ENCODE measurements around the gene ZMYND19.
"Not testable (repeated sequence)": the region's sequence is repeated elsewhere in the genome, so short reads cannot be mapped to it uniquely, and the experiment has no call there.

ZMYND19 gene

DNA sequence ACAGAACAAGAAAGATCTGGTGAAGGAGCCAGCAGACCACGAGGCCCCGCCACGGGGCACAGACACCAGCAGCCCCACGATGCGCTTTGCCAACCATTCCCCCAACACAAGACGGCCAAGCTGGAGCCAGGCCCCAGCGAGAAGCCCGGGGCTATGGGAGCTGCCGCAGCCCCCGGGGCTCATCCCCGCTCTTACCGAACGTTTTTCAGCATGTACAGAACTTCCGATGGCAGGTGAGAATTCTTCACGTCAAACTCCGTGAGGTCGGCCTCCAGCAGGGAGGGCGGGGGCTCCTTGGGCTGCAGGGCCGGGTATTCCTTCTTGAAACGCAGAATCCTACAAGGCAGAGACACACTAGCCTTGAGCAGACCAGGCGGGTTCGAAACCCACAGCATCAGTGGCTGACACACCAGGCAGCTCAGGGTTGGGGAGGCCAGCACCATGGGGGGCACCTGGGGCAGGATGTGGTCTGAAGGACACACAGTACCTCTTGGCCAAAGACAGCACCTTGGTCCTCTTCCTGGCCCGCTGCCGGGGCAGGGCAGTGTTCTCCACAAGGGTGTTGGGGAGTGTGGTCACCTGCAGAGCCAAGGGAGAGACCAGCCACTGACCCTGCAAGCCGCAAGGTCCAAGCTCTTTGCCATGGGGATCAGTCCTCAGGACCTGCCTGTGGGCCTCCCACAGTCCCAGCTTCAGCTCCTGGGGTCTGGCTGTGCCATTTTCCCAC is 46.9 kb downstream of the ZMYND19 start:
- H3K4me1 ChIP-seq = no peaks in the 10 kb centered on the region
- H3K4me3 ChIP-seq (ENCODE audit: low read depth, low read length) = no peak overlapping the region
- H3K36me3 ChIP-seq (ENCODE audit: control insufficient read depth, insufficient read depth, low read length) = no peaks in the 10 kb centered on the region
- H3K27me3 ChIP-seq (ENCODE audit: control insufficient read depth, insufficient read depth, low read length) = no peaks in the 10 kb centered on the region
- H3K27ac ChIP-seq = no peak overlapping the region
- no peak overlapping the region for H3K9ac ChIP-seq
- no peak overlapping the region for H3K4me2 ChIP-seq (ENCODE audit: low read length)
- no peaks in the 10 kb centered on the region for H3K9me3 ChIP-seq (ENCODE audit: control insufficient read depth, low read length)
- TF ChIP-seq, protein P1, sequence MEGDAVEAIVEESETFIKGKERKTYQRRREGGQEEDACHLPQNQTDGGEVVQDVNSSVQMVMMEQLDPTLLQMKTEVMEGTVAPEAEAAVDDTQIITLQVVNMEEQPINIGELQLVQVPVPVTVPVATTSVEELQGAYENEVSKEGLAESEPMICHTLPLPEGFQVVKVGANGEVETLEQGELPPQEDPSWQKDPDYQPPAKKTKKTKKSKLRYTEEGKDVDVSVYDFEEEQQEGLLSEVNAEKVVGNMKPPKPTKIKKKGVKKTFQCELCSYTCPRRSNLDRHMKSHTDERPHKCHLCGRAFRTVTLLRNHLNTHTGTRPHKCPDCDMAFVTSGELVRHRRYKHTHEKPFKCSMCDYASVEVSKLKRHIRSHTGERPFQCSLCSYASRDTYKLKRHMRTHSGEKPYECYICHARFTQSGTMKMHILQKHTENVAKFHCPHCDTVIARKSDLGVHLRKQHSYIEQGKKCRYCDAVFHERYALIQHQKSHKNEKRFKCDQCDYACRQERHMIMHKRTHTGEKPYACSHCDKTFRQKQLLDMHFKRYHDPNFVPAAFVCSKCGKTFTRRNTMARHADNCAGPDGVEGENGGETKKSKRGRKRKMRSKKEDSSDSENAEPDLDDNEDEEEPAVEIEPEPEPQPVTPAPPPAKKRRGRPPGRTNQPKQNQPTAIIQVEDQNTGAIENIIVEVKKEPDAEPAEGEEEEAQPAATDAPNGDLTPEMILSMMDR (IDR thresholded peaks at IDR 0.05) = no peak
- H2AFZ ChIP-seq = no peak overlapping the region
- H3K79me2 ChIP-seq = no peaks in the 10 kb centered on the region

DNA sequence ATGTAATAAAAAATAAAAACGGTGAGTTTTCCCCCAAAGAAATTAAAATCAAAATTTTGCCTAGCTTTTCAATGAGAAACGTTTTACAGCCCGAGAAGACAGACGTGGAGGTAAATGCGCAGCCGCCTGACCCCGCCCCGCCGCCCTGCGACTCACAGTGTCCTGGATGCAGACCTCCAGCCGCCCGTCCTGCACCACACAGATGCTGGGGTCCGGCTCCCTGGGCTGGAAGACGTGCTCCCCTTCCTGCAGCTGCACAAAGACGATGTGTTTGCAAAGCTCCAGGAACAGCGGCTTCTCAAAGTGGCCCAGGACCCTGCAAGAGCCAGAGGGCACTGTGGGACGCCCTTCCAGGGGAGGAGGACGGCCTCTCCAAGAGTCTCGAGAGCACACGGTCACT is 47.8 kb downstream of the ZMYND19 start:
- TF ChIP-seq, protein P1 (IDR thresholded peaks at IDR 0.05) = no peak
- Histone ChIP-seq H3K27me3 (ENCODE audit: control insufficient read depth, insufficient read depth, low read length) (no peaks in the 10 kb centered on the region), H3K4me2 (ENCODE audit: low read length) (no peak overlapping the region), H3K79me2 (no peaks in the 10 kb centered on the region), H3K36me3 (ENCODE audit: control insufficient read depth, insufficient read depth, low read length) (no peaks in the 10 kb centered on the region), H3K4me1 (no peaks in the 10 kb centered on the region), H2AFZ (no peak overlapping the region), H3K4me3 (ENCODE audit: low read depth, low read length) (no peak overlapping the region), H3K27ac (no peak overlapping the region), H3K9me3 (ENCODE audit: control insufficient read depth, low read length) (no peaks in the 10 kb centered on the region), H3K9ac (no peak overlapping the region)

DNA sequence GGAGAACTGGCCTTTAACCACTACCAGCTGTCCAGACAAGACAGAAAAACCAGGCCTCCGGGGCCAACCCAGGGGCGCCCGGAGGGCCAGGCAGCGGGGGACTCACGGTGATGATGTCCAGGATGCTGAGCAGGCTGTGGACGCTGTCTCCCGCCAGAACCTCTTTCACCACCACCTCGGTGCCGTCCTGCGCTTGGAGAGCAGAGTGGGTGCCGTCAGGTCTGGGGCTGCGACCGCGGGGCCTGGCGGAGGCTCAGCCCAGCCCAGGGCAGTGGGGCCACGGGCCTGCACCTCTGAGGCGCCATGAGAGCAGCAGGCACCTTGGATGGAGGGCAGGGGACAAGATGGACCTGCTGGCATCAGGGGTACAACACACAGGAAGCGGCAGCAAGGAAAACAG is 49.8 kb downstream of the ZMYND19 start:
- H3K4me1 ChIP-seq = no peaks in the 10 kb centered on the region
- no peak overlapping the region for H3K9ac ChIP-seq
- TF ChIP-seq, protein P1 (IDR thresholded peaks at IDR 0.05) = no peak
- no peaks in the 10 kb centered on the region for H3K27me3 ChIP-seq (ENCODE audit: control insufficient read depth, insufficient read depth, low read length)
- H2AFZ ChIP-seq = no peak overlapping the region
- no peak overlapping the region for H3K4me2 ChIP-seq (ENCODE audit: low read length)
- no peaks in the 10 kb centered on the region for H3K36me3 ChIP-seq (ENCODE audit: control insufficient read depth, insufficient read depth, low read length)
- no peak overlapping the region for H3K27ac ChIP-seq
- H3K79me2 ChIP-seq = no peaks in the 10 kb centered on the region
- no peaks in the 10 kb centered on the region for H3K9me3 ChIP-seq (ENCODE audit: control insufficient read depth, low read length)
- H3K4me3 ChIP-seq (ENCODE audit: low read depth, low read length) = no peak overlapping the region

DNA sequence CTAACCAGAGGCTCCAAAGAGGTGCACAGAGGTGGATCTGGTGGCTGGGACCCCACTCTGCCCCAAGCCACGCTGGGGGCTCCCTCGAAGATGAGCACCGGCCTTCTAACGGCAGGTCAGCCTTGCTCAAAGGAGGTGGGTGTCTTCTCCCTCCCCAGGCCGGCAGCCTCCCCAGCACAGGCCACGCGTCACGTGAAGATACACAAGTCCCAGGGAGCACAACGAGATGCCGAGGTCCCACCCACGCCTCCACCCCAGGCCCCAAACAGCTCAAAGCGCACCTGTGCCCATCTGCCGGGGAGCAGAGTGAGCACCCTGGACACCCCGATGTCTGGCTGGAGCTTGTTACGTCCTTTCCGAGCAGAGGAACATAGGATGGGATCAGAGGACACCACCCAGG is 52.3 kb downstream of the ZMYND19 start:
- TF ChIP-seq, protein P1 (IDR thresholded peaks at IDR 0.05) = no peak
- Histone ChIP-seq H3K36me3 (ENCODE audit: control insufficient read depth, insufficient read depth, low read length) (no peaks in the 10 kb centered on the region), H3K4me3 (ENCODE audit: low read depth, low read length) (no peak overlapping the region), H3K27ac (no peak overlapping the region), H3K4me1 (no peaks in the 10 kb centered on the region), H3K9me3 (ENCODE audit: control insufficient read depth, low read length) (no peaks in the 10 kb centered on the region), H2AFZ (no peak overlapping the region), H3K27me3 (ENCODE audit: control insufficient read depth, insufficient read depth, low read length) (no peaks in the 10 kb centered on the region), H3K4me2 (ENCODE audit: low read length) (no peak overlapping the region), H3K9ac (no peak overlapping the region), H3K79me2 (no peaks in the 10 kb centered on the region)

DNA sequence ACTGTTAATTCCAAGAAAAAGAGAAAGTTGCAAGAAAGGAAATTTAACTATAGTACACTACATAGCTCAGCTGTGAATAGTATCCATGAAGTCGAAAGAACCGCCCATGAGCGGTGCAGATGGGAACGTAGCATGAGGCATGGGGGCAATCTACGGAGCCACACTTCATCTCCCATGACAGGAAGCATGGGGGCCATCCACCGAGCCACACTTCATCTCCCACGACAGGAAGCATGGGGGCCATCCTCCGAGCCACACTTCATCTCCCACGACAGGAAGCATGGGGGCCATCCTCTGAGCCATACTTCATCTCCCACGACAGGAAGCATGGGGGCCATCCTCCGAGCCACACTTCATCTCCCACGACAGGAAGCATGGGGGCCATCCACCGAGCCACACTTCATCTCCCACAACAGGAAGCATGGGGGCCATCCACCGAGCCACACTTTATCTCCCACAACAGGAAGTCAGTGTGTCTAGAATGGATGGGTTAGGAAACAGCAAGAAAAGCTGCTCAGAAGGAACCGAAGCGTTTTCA is 53.6 kb downstream of the ZMYND19 start:
- H3K27ac ChIP-seq; H2AFZ ChIP-seq; H3K4me2 ChIP-seq (ENCODE audit: low read length); H3K4me1 ChIP-seq; H3K9ac ChIP-seq; H3K27me3 ChIP-seq (ENCODE audit: control insufficient read depth, insufficient read depth, low read length); H3K4me3 ChIP-seq (ENCODE audit: low read depth, low read length); H3K36me3 ChIP-seq (ENCODE audit: control insufficient read depth, insufficient read depth, low read length); H3K79me2 ChIP-seq; H3K9me3 ChIP-seq (ENCODE audit: control insufficient read depth, low read length): not testable (repeated sequence)
